Smooth muscle cell (in vitro differentiated cells): Measurements from ENCODE around the gene LRRC8C. TPM values are rescaled to one million over a fixed set of nuclear protein-coding genes. Genes with fewer than 3 reads are reported as not detected.

Source experiments
- DNase-seq: peaks from one replicate; lab custom pipeline; 2025; ENCODE audit not compliant: unreplicated experiment; lab: John Stamatoyannopoulos, UW
- H2AFZ ChIP-seq: fragments of 200-600 bp; sonication (generic); 2 replicates; pipeline ENCODE4 v1.6.0; 2016; ENCODE audit warnings: antibody characterized with exemption, low read depth, mild to moderate bottlenecking
- H3F3A ChIP-seq: fragments of 200-600 bp; sonication (generic); 2 replicates; pipeline ENCODE4 v1.6.0; 2017; ENCODE audit warnings: antibody characterized with exemption, low read depth
- H3K27ac ChIP-seq: fragments of 200-600 bp; sonication (generic); 2 replicates; pipeline ENCODE4 v1.5.1; 2016; ENCODE audit warnings: low read depth, mild to moderate bottlenecking
- H3K27me3 ChIP-seq: fragments of 200-600 bp; sonication (generic); 2 replicates; pipeline ENCODE4 v1.6.1; 2016; ENCODE audit warnings: low read depth, mild to moderate bottlenecking
- H3K36me3 ChIP-seq: fragments of 200-600 bp; sonication (generic); 2 replicates; pipeline ENCODE4 v1.5.1; 2016; ENCODE audit warnings: low read depth
- H3K4me1 ChIP-seq: fragments of 200-600 bp; sonication (generic); 2 replicates; pipeline ENCODE4 v1.5.1; 2016; ENCODE audit warnings: low read depth
- H3K4me2 ChIP-seq: fragments of 200-600 bp; sonication (generic); 2 replicates; pipeline ENCODE4 v1.6.0; 2016; ENCODE audit warnings: mild to moderate bottlenecking
- H3K4me3 ChIP-seq: fragments of 200-600 bp; sonication (generic); 2 replicates; pipeline ENCODE4 v1.5.1; 2016; ENCODE audit warnings: mild to moderate bottlenecking
- H3K79me2 ChIP-seq: fragments of 200-600 bp; sonication (generic); 2 replicates; pipeline ENCODE4 v1.6.0; 2016; ENCODE audit warnings: low read depth, mild to moderate bottlenecking
- H3K9ac ChIP-seq: fragments of 200-600 bp; sonication (generic); 2 replicates; pipeline ENCODE4 v1.6.0; 2016; ENCODE audit warnings: low read depth
- H3K9me3 ChIP-seq: fragments of 200-600 bp; sonication (generic); replicated peaks from 2 replicates; pipeline ENCODE4 v1.5.1; 2016; ENCODE audit warnings: low read depth
- H4K20me1 ChIP-seq: fragments of 200-600 bp; sonication (generic); 2 replicates; pipeline ENCODE4 v1.6.0; 2016; ENCODE audit warnings: low read depth
- CTCF ChIP-seq: fragments of 200-600 bp; sonication (generic); IDR thresholded peaks from 2 replicates; pipeline ENCODE4 v1.5.1; 2017; ENCODE audit warnings: borderline replicate concordance, mild to moderate bottlenecking, antibody characterized with exemption; ENCODE audit not compliant: insufficient read depth, poor library complexity, severe bottlenecking
- WGBS: methylation state at CpG from one replicate; pipeline ENCODE4 v1.1.7; 2016; ENCODE audit warnings: low lambda C conversion rate; 5-methylcytosine and 5-hydroxymethylcytosine counted together
- polyA plus RNA-seq: library from polyadenylated mRNA; unstranded; fragments of >200 nt; fragmentation: Nextera tagmentation; extraction: Ambion mirVana; gene quantifications from 2 replicates; pipeline ENCODE4 v1.2.1, GENCODE V29; 2016
- total RNA-seq: library from RNA; depleted of rRNA; stranded (reverse); fragments of >200 nt; gene quantifications from 2 replicates; pipeline ENCODE4 v1.2.3, GENCODE V29; 2014

The LRRC8C gene
- total and polyA plus RNA-seq, 2 experiments from 2014 or later, result 2.2 to 7.2 TPM

- Histone ChIP-seq H3F3A (no peaks in the 10 kb centered on the region), H4K20me1 (no peaks in the 10 kb centered on the region), H3K9me3 (no peaks in the 10 kb centered on the region), H3K27ac (no peak overlapping the region), H3K4me2 (no peak overlapping the region), H2AFZ (no peak overlapping the region), H3K36me3 (no peaks in the 10 kb centered on the region), H3K9ac (no peak overlapping the region), H3K4me3 (no peak overlapping the region), H3K4me1 (peaks cover 3% of the 10 kb centered on the region), H3K27me3 (no peaks in the 10 kb centered on the region), H3K79me2 (no peaks in the 10 kb centered on the region)
- WGBS, result 81% methylated on average over 1 of the region's 1 CpG
- no peak for TF ChIP-seq CTCF
- no peak for DNase-seq
Observed at GRCh38 chr1:89669441-89669840, 36.5 kb downstream of the LRRC8C start.

- TF ChIP-seq CTCF, result no peak
- no peaks in the 10 kb centered on the region for H3K27me3 ChIP-seq
- H3K36me3 ChIP-seq, result no peaks in the 10 kb centered on the region
- H3K9ac ChIP-seq, result no peak overlapping the region
- DNase-seq, result no peak
- no peaks in the 10 kb centered on the region for H3K9me3 ChIP-seq
- H3K4me1 ChIP-seq, result peaks cover 3% of the 10 kb centered on the region
- no peak overlapping the region for H3K4me3 ChIP-seq
- H2AFZ ChIP-seq, result no peak overlapping the region
- no peaks in the 10 kb centered on the region for H3F3A ChIP-seq
- no peaks in the 10 kb centered on the region for H3K79me2 ChIP-seq
- WGBS, result 91% methylated on average over 7 of the region's 7 CpGs
- no peak overlapping the region for H3K27ac ChIP-seq
- H3K4me2 ChIP-seq, result peak overlapping the region; percentile 5
- H4K20me1 ChIP-seq, result no peaks in the 10 kb centered on the region
Observed at GRCh38 chr1:89670163-89670562, 37.2 kb downstream of the LRRC8C start.

GRCh38 chr1:89670711-89671110, 37.8 kb downstream of the LRRC8C start:
- no peaks in the 10 kb centered on the region for H3K79me2 ChIP-seq
- no peaks in the 10 kb centered on the region for H3K9me3 ChIP-seq
- H3K27ac ChIP-seq, result no peak overlapping the region
- no peaks in the 10 kb centered on the region for H3K27me3 ChIP-seq
- no peak for TF ChIP-seq CTCF
- no peak overlapping the region for H3K9ac ChIP-seq
- no peak overlapping the region for H2AFZ ChIP-seq
- H3K4me2 ChIP-seq, result no peak overlapping the region
- no peak for DNase-seq
- no peaks in the 10 kb centered on the region for H4K20me1 ChIP-seq
- H3K4me3 ChIP-seq, result no peak overlapping the region
- H3F3A ChIP-seq, result no peaks in the 10 kb centered on the region
- no peaks in the 10 kb centered on the region for H3K36me3 ChIP-seq
- peaks cover 3% of the 10 kb centered on the region for H3K4me1 ChIP-seq

GRCh38 chr1:89671775-89672488, 39.0 kb downstream of the LRRC8C start:
- WGBS, result 64% methylated on average over 4 of the region's 4 CpGs
- H4K20me1 ChIP-seq, result no peaks in the 10 kb centered on the region
- no peaks in the 10 kb centered on the region for H3K27me3 ChIP-seq
- no peak for DNase-seq
- H3K4me3 ChIP-seq, result no peak overlapping the region
- H2AFZ ChIP-seq, result no peak overlapping the region
- no peaks in the 10 kb centered on the region for H3K9me3 ChIP-seq
- no peaks in the 10 kb centered on the region for H3K36me3 ChIP-seq
- H3K79me2 ChIP-seq, result peaks cover 4% of the 10 kb centered on the region
- peaks cover 3% of the 10 kb centered on the region for H3K4me1 ChIP-seq
- H3K4me2 ChIP-seq, result no peak overlapping the region
- no peaks in the 10 kb centered on the region for H3F3A ChIP-seq
- no peak overlapping the region for H3K27ac ChIP-seq
- no peak for TF ChIP-seq CTCF
- no peak overlapping the region for H3K9ac ChIP-seq
